H9 (cell line): Measurements from ENCODE around the gene LPO. TPM values are rescaled to one million over a fixed set of nuclear protein-coding genes. Genes with fewer than 3 reads are reported as not detected.

Experiments
- DNase-seq: peaks from one replicate; pipeline ENCODE4 v3.0.0-alpha.2; 2017
- H2AFZ ChIP-seq: one replicate; pipeline ENCODE4 v1.6.1; 2013; ENCODE audit warnings: mild to moderate bottlenecking, low read length, control low read depth, moderate library complexity
- H2AK5ac ChIP-seq: 2 replicates; pipeline ENCODE4 v1.6.1; 2013; ENCODE audit warnings: low read length, control low read depth, mixed read lengths; ENCODE audit not compliant: insufficient read length
- H2BK120ac ChIP-seq: one replicate; pipeline ENCODE4 v1.6.1; 2013; ENCODE audit warnings: low read depth, mild to moderate bottlenecking, low read length, control low read depth, inconsistent platforms; ENCODE audit not compliant: poor library complexity, severe bottlenecking
- H2BK12ac ChIP-seq: 2 replicates; pipeline ENCODE4 v1.6.1; 2013; ENCODE audit warnings: low read length, control low read depth, mixed read lengths, low read depth; ENCODE audit not compliant: insufficient read length
- H2BK15ac ChIP-seq: 2 replicates; pipeline ENCODE4 v1.6.1; 2013; ENCODE audit warnings: low read depth, low read length, control low read depth
- H2BK20ac ChIP-seq: one replicate; pipeline ENCODE4 v1.6.1; 2013; ENCODE audit warnings: low read depth, mild to moderate bottlenecking, low read length, control low read depth, inconsistent platforms; ENCODE audit not compliant: poor library complexity, severe bottlenecking
- H2BK5ac ChIP-seq: 2 replicates; pipeline ENCODE4 v1.6.1; 2013; ENCODE audit warnings: low read length, control low read depth, mixed read lengths; ENCODE audit not compliant: insufficient read length
- H3K14ac ChIP-seq: 2 replicates; pipeline ENCODE4 v1.6.1; 2013; ENCODE audit warnings: low read length, control low read depth; ENCODE audit not compliant: insufficient read depth
- H3K18ac ChIP-seq: 2 replicates; pipeline ENCODE4 v1.6.1; 2013; ENCODE audit warnings: low read depth, mild to moderate bottlenecking, mixed read lengths, low read length, control low read depth; ENCODE audit not compliant: insufficient read length
- H3K23ac ChIP-seq: 2 replicates; pipeline ENCODE4 v1.6.1; 2013; ENCODE audit warnings: low read length, control low read depth, mixed read lengths, low read depth; ENCODE audit not compliant: insufficient read length
- H3K23me2 ChIP-seq: 2 replicates; pipeline ENCODE4 v1.6.1; 2013; ENCODE audit warnings: low read depth, mild to moderate bottlenecking, mixed read lengths, low read length, control low read depth; ENCODE audit not compliant: insufficient read length, poor library complexity, severe bottlenecking
- H3K27ac ChIP-seq: 2 replicates; pipeline ENCODE4 v1.5.1; 2013; ENCODE audit warnings: low read length, control low read depth, mixed read lengths, low read depth; ENCODE audit not compliant: insufficient read length
- H3K27me3 ChIP-seq: 2 replicates; pipeline ENCODE4 v1.6.1; 2013; ENCODE audit warnings: low read length, control low read depth, inconsistent platforms; ENCODE audit not compliant: insufficient read depth
- H3K4ac ChIP-seq: 2 replicates; pipeline ENCODE4 v1.6.1; 2013; ENCODE audit warnings: low read depth, mild to moderate bottlenecking, control low read depth, inconsistent platforms, low read length, moderate library complexity
- H3K4me1 ChIP-seq: 2 replicates; pipeline ENCODE4 v1.6.1; 2013; ENCODE audit warnings: low read length, control low read depth, inconsistent platforms; ENCODE audit not compliant: insufficient read depth
- H3K4me2 ChIP-seq: 2 replicates; pipeline ENCODE4 v1.6.1; 2013; ENCODE audit warnings: low read length, control low read depth, mixed read lengths; ENCODE audit not compliant: insufficient read length, insufficient read depth
- H3K56ac ChIP-seq: 2 replicates; pipeline ENCODE4 v1.6.1; 2013; ENCODE audit warnings: low read depth, mild to moderate bottlenecking, mixed read lengths, low read length, control low read depth; ENCODE audit not compliant: insufficient read length
- H3K79me1 ChIP-seq: 2 replicates; pipeline ENCODE4 v1.6.1; 2013; ENCODE audit warnings: low read depth, mild to moderate bottlenecking, moderate library complexity, low read length, control low read depth, inconsistent platforms; ENCODE audit not compliant: insufficient read depth, poor library complexity, severe bottlenecking
- H3K79me2 ChIP-seq: 2 replicates; pipeline ENCODE4 v1.6.1; 2013; ENCODE audit warnings: low read length, control low read depth, inconsistent platforms; ENCODE audit not compliant: insufficient read depth
- H3K9ac ChIP-seq: 2 replicates; pipeline ENCODE4 v1.6.1; 2013; ENCODE audit warnings: low read length, control low read depth, mixed read lengths; ENCODE audit not compliant: insufficient read length; ENCODE audit errors: extremely low read depth
- H3K9me3 ChIP-seq: one replicate; pipeline ENCODE4 v1.6.1; 2013; ENCODE audit warnings: low read depth, low read length, inconsistent platforms; ENCODE audit not compliant: control insufficient read depth
- H3T11ph ChIP-seq: one replicate; pipeline ENCODE4 v1.6.1; 2013; ENCODE audit warnings: mild to moderate bottlenecking, low read length, control low read depth, inconsistent platforms
- H4K20me1 ChIP-seq: one replicate; pipeline ENCODE4 v1.6.1; 2013; ENCODE audit not compliant: control insufficient read depth, insufficient read length, insufficient read depth
- H4K5ac ChIP-seq: 2 replicates; pipeline ENCODE4 v1.6.1; 2013; ENCODE audit warnings: low read depth, mild to moderate bottlenecking, mixed read lengths, low read length, control low read depth; ENCODE audit not compliant: insufficient read length
- H4K8ac ChIP-seq: replicated peaks from 2 replicates; pipeline ENCODE4 v1.6.1; 2013; ENCODE audit warnings: low read length, control low read depth, mixed read lengths, low read depth; ENCODE audit not compliant: insufficient read length
- H4K91ac ChIP-seq: 2 replicates; pipeline ENCODE4 v1.6.1; 2013; ENCODE audit warnings: low read depth, mild to moderate bottlenecking, moderate library complexity, mixed read lengths, low read length, control low read depth; ENCODE audit not compliant: insufficient read length
- H3K27ac Mint-ChIP-seq, 3 experiments: 2 replicates in 2 of 3; 3 replicates in 1 of 3; pipeline ENCODE4 v1.8.0; 2020 to 2021; ENCODE audit warnings: mixed read lengths in 3 of 3, mild to moderate bottlenecking in 1 of 3, moderate library complexity in 1 of 3
- H3K27me3 Mint-ChIP-seq: 2 replicates; pipeline ENCODE4 v1.8.0; 2021; ENCODE audit warnings: low read depth, mild to moderate bottlenecking, moderate library complexity, mixed read lengths
- H3K36me3 Mint-ChIP-seq, 3 experiments: 2 replicates in 2 of 3; 3 replicates in 1 of 3; pipeline ENCODE4 v1.8.0; 2020 to 2021; ENCODE audit warnings: low read depth in 3 of 3, mixed read lengths in 3 of 3; ENCODE audit not compliant: insufficient read depth in 1 of 3
- H3K4me1 Mint-ChIP-seq, 2 experiments: 2 replicates each; pipeline ENCODE4 v1.8.0; 2020; ENCODE audit warnings: mixed read lengths in 2 of 2
- H3K4me3 Mint-ChIP-seq, 2 experiments: 2 replicates in 1 of 2; 3 replicates in 1 of 2; pipeline ENCODE4 v1.8.0; 2020 to 2021; ENCODE audit warnings: mild to moderate bottlenecking in 2 of 2, mixed read lengths in 2 of 2, moderate library complexity in 1 of 2
- H3K9me3 Mint-ChIP-seq, 2 experiments: 2 replicates in 1 of 2; 3 replicates in 1 of 2; pipeline ENCODE4 v1.8.0; 2020; ENCODE audit warnings: mild to moderate bottlenecking in 2 of 2, mixed read lengths in 2 of 2, moderate library complexity in 1 of 2
- WGBS: extraction: QIAGEN DNeasy Blood & Tissue Kit; methylation state at CpG from one replicate; pipeline ENCODE4 v1.1.7; 2013; ENCODE audit warnings: missing lambda C conversion rate, low lambda C conversion rate, mixed read lengths; ENCODE audit not compliant: insufficient read length; ENCODE audit errors: extremely low coverage; 5-methylcytosine and 5-hydroxymethylcytosine counted together
- total RNA-seq: library from RNA; stranded (reverse); gene quantifications from 2 replicates; pipeline ENCODE4 v1.2.1, GENCODE V29; 2021
- TF ChIP-seq, protein P1 (sequence below): fragments of 200-600 bp; sonication (generic); conservative IDR thresholded peaks from 3 replicates; pipeline ENCODE4 v1.8.0; 2021; ENCODE audit warnings: antibody characterized with exemption, mild to moderate bottlenecking

Gene LPO
- total RNA-seq, 1 experiment from 2014 or later = 0.17 TPM

DNA sequence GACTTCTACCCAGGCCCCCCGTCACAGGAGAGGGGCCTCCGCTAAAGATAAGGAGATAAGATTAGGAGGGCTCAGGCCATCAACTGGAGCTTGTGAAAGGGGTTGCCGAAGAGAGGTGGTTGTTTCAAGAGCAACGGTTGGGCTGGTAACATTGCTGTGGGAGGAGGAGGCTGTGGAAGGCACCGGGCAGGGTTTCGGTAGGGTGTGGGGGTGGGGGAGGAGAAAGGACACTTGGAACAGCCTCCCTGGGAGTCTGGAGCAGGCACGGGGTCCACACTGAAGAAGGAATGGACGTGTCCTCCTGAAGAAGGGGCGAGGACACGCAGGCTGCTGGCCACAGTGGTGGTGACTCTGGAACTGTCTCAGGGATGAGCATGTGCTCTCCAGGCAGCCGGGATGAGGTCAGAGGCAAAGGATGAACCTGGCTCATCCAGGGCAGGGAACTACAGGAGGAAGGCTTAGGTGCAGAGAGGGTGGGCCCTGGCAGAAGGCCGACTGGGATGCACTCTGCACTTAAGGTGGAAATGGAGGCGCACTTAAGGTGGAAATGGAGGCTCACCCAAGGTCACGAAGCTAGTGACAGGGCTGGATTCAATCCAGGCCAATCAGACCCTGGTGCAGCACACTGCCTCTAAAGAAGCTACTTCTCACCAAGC is 47.0 kb upstream of the LPO start:
- Histone ChIP-seq H3K4me1 (no peaks in the 10 kb centered on the region), H3K56ac (no peak overlapping the region), H4K91ac (no peak overlapping the region), H4K8ac (no peak overlapping the region), H3K9me3 (no peaks in the 10 kb centered on the region), H2BK15ac (no peak overlapping the region), H3K79me1 (no peaks in the 10 kb centered on the region), H4K20me1 (no peaks in the 10 kb centered on the region), H3K14ac (no peak overlapping the region; the same call in 1 of the 2 replicates), H3K9ac (no peak overlapping the region), H3K79me2 (no peaks in the 10 kb centered on the region), H3K23ac (no peak overlapping the region), H2AFZ (no peak overlapping the region), H2BK20ac (no peak overlapping the region), H3K23me2 (no peaks in the 10 kb centered on the region), H2BK5ac (no peak overlapping the region), H2BK12ac (no peak overlapping the region), H2AK5ac (no peak overlapping the region), H3K4me2 (no peak overlapping the region), H3K27ac (no peak overlapping the region), H3K27me3 (no peaks in the 10 kb centered on the region), H3T11ph (no peak overlapping the region), H2BK120ac (no peak overlapping the region), H3K4ac (no peak overlapping the region), H3K18ac (no peak overlapping the region), H4K5ac (no peak overlapping the region)
- Mint-ChIP-seq H3K27ac (peak overlapping the region in 1 of 3 experiments; percentile 49; a peak in 2 of 7 replicates), H3K36me3 (no peaks in the 10 kb centered on the region), H3K4me1 (peaks cover 5 to 7% of the 10 kb centered on the region in 2 experiments; a peak in 3 of 4 replicates), H3K27me3 (peaks cover 14% of the 10 kb centered on the region), H3K9me3 (no peaks in the 10 kb centered on the region), H3K4me3 (no peak overlapping the region; a peak in 1 of 5 replicates)
- no CpG with 5 or more reads among the region's 14 CpGs for WGBS
- no peak for DNase-seq
- TF ChIP-seq, protein P1, sequence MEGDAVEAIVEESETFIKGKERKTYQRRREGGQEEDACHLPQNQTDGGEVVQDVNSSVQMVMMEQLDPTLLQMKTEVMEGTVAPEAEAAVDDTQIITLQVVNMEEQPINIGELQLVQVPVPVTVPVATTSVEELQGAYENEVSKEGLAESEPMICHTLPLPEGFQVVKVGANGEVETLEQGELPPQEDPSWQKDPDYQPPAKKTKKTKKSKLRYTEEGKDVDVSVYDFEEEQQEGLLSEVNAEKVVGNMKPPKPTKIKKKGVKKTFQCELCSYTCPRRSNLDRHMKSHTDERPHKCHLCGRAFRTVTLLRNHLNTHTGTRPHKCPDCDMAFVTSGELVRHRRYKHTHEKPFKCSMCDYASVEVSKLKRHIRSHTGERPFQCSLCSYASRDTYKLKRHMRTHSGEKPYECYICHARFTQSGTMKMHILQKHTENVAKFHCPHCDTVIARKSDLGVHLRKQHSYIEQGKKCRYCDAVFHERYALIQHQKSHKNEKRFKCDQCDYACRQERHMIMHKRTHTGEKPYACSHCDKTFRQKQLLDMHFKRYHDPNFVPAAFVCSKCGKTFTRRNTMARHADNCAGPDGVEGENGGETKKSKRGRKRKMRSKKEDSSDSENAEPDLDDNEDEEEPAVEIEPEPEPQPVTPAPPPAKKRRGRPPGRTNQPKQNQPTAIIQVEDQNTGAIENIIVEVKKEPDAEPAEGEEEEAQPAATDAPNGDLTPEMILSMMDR = no peak
